GM12878 (cell line): ENCODE data around the gene NEDD8. TPM values are rescaled to one million over a fixed set of nuclear protein-coding genes. Genes with fewer than 3 reads are reported as not detected.

Experiments used
- ATAC-seq: fragments of 200-7000 bp; cut with Tn5 transposase; 3 replicates; pipeline ENCODE4 v1.9.1; 2020; ENCODE audit warnings: mild to moderate bottlenecking, moderate library complexity
- BruUV-seq: library from RNA; stranded (reverse); fragments of 400-500 nt; replicated peaks from 2 replicates; lab custom pipeline; 2021; lab: Mats Ljungman, UMichigan
- CTCF ChIA-PET: fragments of 300-600 bp; sonication (Branson Sonifier 250); formaldehyde crosslinking; extraction: SDS; loops from one replicate; lab custom pipeline; 2021; ENCODE audit warnings: inconsistent platforms; lab: Yijun Ruan, JAX
- POLR2A ChIA-PET: fragments of 350-600 bp; formaldehyde crosslinking; extraction: SDS; loops from one replicate; lab custom pipeline; 2021; ENCODE audit warnings: inconsistent platforms; lab: Charles Lee
- RAD21 ChIA-PET: fragments of 300-600 bp; sonication (Branson Sonifier 250); formaldehyde crosslinking; loops from one replicate; lab custom pipeline; 2023; ENCODE audit warnings: antibody characterized with exemption; ENCODE audit not compliant: unreplicated experiment; lab: Charles Lee
- SMC1A ChIA-PET: fragments of 300-600 bp; sonication (Branson Sonifier 250); formaldehyde crosslinking; loops from one replicate; lab custom pipeline; 2023; ENCODE audit not compliant: unreplicated experiment, uncharacterized antibody; lab: Charles Lee
- DNase-seq: peaks from one replicate; pipeline ENCODE4 v3.0.0-alpha.2; 2011; ENCODE audit warnings: low read depth, low spot score
- FAIRE-seq: peaks from 3 replicates; lab custom pipeline; 2011; peaks lifted over from hg19 to GRCh38; lab: Jason Lieb, UNC
- H2AFZ ChIP-seq: 2 replicates; pipeline ENCODE4 v1.6.0; 2011; ENCODE audit warnings: low read depth, low read length, control low read depth; ENCODE audit not compliant: control insufficient read depth
- H3K27ac ChIP-seq: 2 replicates; pipeline ENCODE4 v1.5.1; 2011; ENCODE audit warnings: control low read depth; ENCODE audit not compliant: control insufficient read depth, insufficient read depth
- H3K27me3 ChIP-seq, 2 experiments: replicated peaks in 1 of 2; 2 replicates each; pipeline versions ENCODE4 v1.6.0 to v1.6.1; 2011; ENCODE audit warnings: low read length in 1 of 2; ENCODE audit not compliant: control insufficient read depth in 2 of 2, insufficient read depth in 2 of 2
- H3K36me3 ChIP-seq, 2 experiments: 2 replicates each; pipeline ENCODE4 v1.5.1; 2011; ENCODE audit warnings: low read length in 1 of 2; ENCODE audit not compliant: control insufficient read depth in 2 of 2, insufficient read depth in 2 of 2
- H3K4me1 ChIP-seq: 2 replicates; pipeline ENCODE4 v1.6.1; 2011; ENCODE audit warnings: mild to moderate bottlenecking, low read length, moderate library complexity, mixed read lengths; ENCODE audit not compliant: control insufficient read depth, insufficient read depth
- H3K4me2 ChIP-seq: 2 replicates; pipeline ENCODE4 v1.6.0; 2011; ENCODE audit warnings: control low read depth; ENCODE audit not compliant: control insufficient read depth, insufficient read depth
- H3K4me3 ChIP-seq: fragments of 200-600 bp; sonication (generic); 2 replicates; pipeline ENCODE4 v1.5.1; 2016
- H3K79me2 ChIP-seq: 2 replicates; pipeline ENCODE4 v1.6.0; 2011; ENCODE audit warnings: low read length; ENCODE audit not compliant: control insufficient read depth, insufficient read depth
- H3K9ac ChIP-seq: 2 replicates; pipeline ENCODE4 v1.8.0; 2011; ENCODE audit warnings: low read length, control low read depth, mixed read lengths; ENCODE audit not compliant: control insufficient read depth, insufficient read depth
- H3K9me3 ChIP-seq: replicated peaks from 3 replicates; pipeline ENCODE4 v1.5.1; 2011; ENCODE audit warnings: mild to moderate bottlenecking, low read length; ENCODE audit not compliant: control insufficient read depth, insufficient read depth
- H4K20me1 ChIP-seq: 2 replicates; pipeline ENCODE4 v1.6.0; 2011; ENCODE audit not compliant: control insufficient read depth, insufficient read depth
- ATF2 ChIP-seq: IDR thresholded peaks from 2 replicates; pipeline ENCODE4 v1.6.1; 2012; ENCODE audit warnings: low read length, inconsistent platforms
- BACH1 ChIP-seq: fragments of 450-650 bp; IDR thresholded peaks from 2 replicates; pipeline ENCODE4 v1.6.1; 2017; ENCODE audit warnings: mild to moderate bottlenecking, borderline replicate concordance
- BCL11A ChIP-seq: IDR thresholded peaks from 2 replicates; pipeline ENCODE4 v1.6.1; 2011; ENCODE audit warnings: low read depth, low read length
- BHLHE40 ChIP-seq, 2 experiments: fragments of 450-650 bp in 1 of 2; IDR thresholded peaks; 2 replicates each; pipeline ENCODE4 v1.6.1; 2011 to 2017; ENCODE audit warnings: low read depth in 2 of 2, borderline replicate concordance in 1 of 2, improper control_type of control experiment in 1 of 2, low read length in 1 of 2, mild to moderate bottlenecking in 1 of 2
- GATAD2B ChIP-seq: fragments of 450-650 bp; conservative IDR thresholded peaks from 2 replicates; pipeline ENCODE4 v1.6.1; 2017; ENCODE audit warnings: low read depth, mild to moderate bottlenecking, moderate library complexity
- KLF5 ChIP-seq: fragments of 450-650 bp; IDR thresholded peaks from 2 replicates; pipeline ENCODE4 v1.6.1; 2014; ENCODE audit warnings: mild to moderate bottlenecking; ENCODE audit not compliant: partially characterized antibody
- MEF2B ChIP-seq: fragments of 450-650 bp; IDR thresholded peaks from 2 replicates; pipeline ENCODE4 v1.6.1; 2018; ENCODE audit warnings: mild to moderate bottlenecking, moderate library complexity; ENCODE audit not compliant: partially characterized antibody, poor library complexity, severe bottlenecking
- MTA2 ChIP-seq: fragments of 450-650 bp; IDR thresholded peaks from 2 replicates; pipeline ENCODE4 v1.6.1; 2016; ENCODE audit warnings: low read depth, mild to moderate bottlenecking, moderate library complexity
- MXI1 ChIP-seq: fragments of 150-350 bp; IDR thresholded peaks from 2 replicates; pipeline ENCODE4 v1.6.1; 2011; ENCODE audit warnings: low read depth, mild to moderate bottlenecking, inconsistent platforms, low read length, improper control_type of control experiment
- NBN ChIP-seq: fragments of 450-650 bp; IDR thresholded peaks from 2 replicates; pipeline ENCODE4 v1.6.1; 2016
- NFYA ChIP-seq: IDR thresholded peaks from 2 replicates; pipeline ENCODE4 v1.6.1; 2011; ENCODE audit warnings: low read depth, mild to moderate bottlenecking, low read length, improper control_type of control experiment, borderline replicate concordance
- PBX3 ChIP-seq: IDR thresholded peaks from 2 replicates; pipeline ENCODE4 v1.6.1; 2011; ENCODE audit warnings: mild to moderate bottlenecking, low read depth, low read length, moderate library complexity; ENCODE audit not compliant: insufficient replicate concordance
- POLR2A ChIP-seq: IDR thresholded peaks from 2 replicates; pipeline ENCODE4 v1.6.1; 2011; ENCODE audit warnings: low read depth, mild to moderate bottlenecking, low read length
- POLR2AphosphoS2 ChIP-seq: IDR thresholded peaks from 2 replicates; pipeline ENCODE4 v1.6.1; 2011; ENCODE audit warnings: low read depth, mild to moderate bottlenecking, low read length, improper control_type of control experiment, moderate library complexity
- POU2F2 ChIP-seq: IDR thresholded peaks from 3 replicates; pipeline ENCODE4 v1.6.1; 2011; ENCODE audit warnings: low read depth, mild to moderate bottlenecking, low read length, borderline replicate concordance
- RUNX3 ChIP-seq: IDR thresholded peaks from 2 replicates; pipeline ENCODE4 v1.6.1; 2012; ENCODE audit warnings: low read length, inconsistent platforms
- SMAD1 ChIP-seq: fragments of 450-650 bp; IDR thresholded peaks from 2 replicates; pipeline ENCODE4 v1.6.1; 2018; ENCODE audit warnings: mild to moderate bottlenecking, low read depth; ENCODE audit not compliant: partially characterized antibody
- SREBF2 ChIP-seq: IDR thresholded peaks from 2 replicates; pipeline ENCODE4 v1.6.1; 2012; ENCODE audit warnings: mild to moderate bottlenecking, low read length
- WGBS: methylation state at CpG from one replicate; pipeline ENCODE4 v1.1.6; 2016; ENCODE audit warnings: low lambda C conversion rate; ENCODE audit not compliant: insufficient replicate concordance, insufficient coverage; ENCODE audit errors: missing lambda C conversion rate; 5-methylcytosine and 5-hydroxymethylcytosine counted together
- in situ Hi-C: fragments of 300-500 bp; cut with MboI; formaldehyde crosslinking; loops from 9 replicates; pipeline ENCODE4 v1.14.3; 2018; ENCODE audit warnings: mixed read lengths
- intact Hi-C: fragments of 100-400 bp; cut with micrococcal nuclease; formaldehyde crosslinking; loops from one replicate; pipeline ENCODE4 v1.14.2; 2022; ENCODE audit not compliant: unreplicated experiment
- polyA plus RNA-seq, 11 experiments: library from polyadenylated mRNA; depleted of rRNA in 4 of 11; unstranded in 6 of 11; stranded (reverse) in 5 of 11; fragments of >200 nt; fragmentation: Nextera tagmentation in 4 of 11; fragmentation: Illumina TruSeq in 1 of 11; extraction: Ambion mirVana in 4 of 11; extraction: Trizol in 1 of 11; gene quantifications; 1 replicate in 1 of 11; 2 replicates in 10 of 11; pipeline versions ENCODE4 v1.2.1 to v1.2.3, GENCODE V29; 2011 to 2016; ENCODE audit warnings: inconsistent platforms in 2 of 11, missing spikeins in 2 of 11, low read depth in 1 of 11
- total RNA-seq, 4 experiments: library from RNA; depleted of rRNA in 3 of 4; stranded (reverse); fragments of >200 nt in 3 of 4; fragmentation: Illumina TruSeq in 1 of 4; extraction: Trizol in 1 of 4; gene quantifications; 2 replicates each; pipeline versions ENCODE4 v1.2.1 to v1.2.3, GENCODE V29; 2013 to 2021

NEDD8 gene
- total and polyA plus RNA-seq, 10 of the 15 experiments (the other 5 are each of a cell fraction or from before 2014, with no cell fraction given): 164 to 991 (median 300) TPM

GRCh38 chr14:24171422-24172260, 60.5 kb downstream of the NEDD8 start, which contains the start of gene REC8:
Gene REC8, plus strand, starts transcription at chr14:24172080. Its CDS starts 473 bp downstream, at chr14:24172553.
- Histone ChIP-seq H3K27me3 (no peaks in the 10 kb centered on the region), H3K4me1 (no peaks in the 10 kb centered on the region), H3K27ac (peak within 1 kb of the TSS; percentile 68), H3K79me2 (peaks cover 6% of the 10 kb centered on the region), H3K36me3 (peaks cover 1 to 14% of the 10 kb centered on the region in 2 experiments), H2AFZ (no peak within 1 kb of the TSS; the same call in 1 of the 2 replicates), H3K4me2 (peak within 1 kb of the TSS; percentile 72), H3K4me3 (peak within 1 kb of the TSS; percentile 62), H3K9ac (peak within 1 kb of the TSS; percentile 69), H3K9me3 (no peaks in the 10 kb centered on the region), H4K20me1 (no peaks in the 10 kb centered on the region)
- intact Hi-C loops: loop anchor here (2.0 kb wide), 1 partner anchor 57 kb away; the partner anchor contains the start of genes DCAF11 and NRL
- in situ Hi-C loops: no loop called here
- ChIA-PET RAD21 (interaction anchor here (1.0 to 1.1 kb wide), 2 partner anchors 10 kb away, joined by 4 to 5 read pairs; partner anchors contain the start of gene IRF9), POLR2A (interaction anchor here (0.7 to 2.8 kb wide), 10 partner anchors 9 to 80 kb away, joined by 3 to 11 read pairs (median 7); partner anchors contain the start of genes CHMP4A, IPO4, IRF9 and PSME2), CTCF (interaction anchor here (1.1 to 2.2 kb wide), 6 partner anchors 10 to 162 kb away, joined by 3 to 18 read pairs (median 3); partner anchors contain the start of genes DHRS1, IPO4, IRF9 and MDP1), SMC1A (interaction anchor here (0.6 to 1.6 kb wide), 4 partner anchors 10 to 76 kb away, joined by 3 to 9 read pairs (median 3); partner anchors contain the start of genes IRF9, PSME2 and RNF31)
- FAIRE-seq (peak; percentile 81), DNase-seq (peak; percentile 82), ATAC-seq (peak; percentile 90)
- WGBS: 15% methylated on average over 59 of the region's 63 CpGs
- no TSS peak for BruUV-seq
- 0 out of 2 replicates have a peak, but pooled peaks have one; percentile 32 for TF ChIP-seq BCL11A
- TF ChIP-seq MEF2B: peak; percentile 38
- TF ChIP-seq POLR2AphosphoS2: peak; percentile 24; the same call in 1 of the 2 replicates
- peak; percentile 41; the same call in 1 of the 2 replicates for TF ChIP-seq GATAD2B
- TF ChIP-seq KLF5: peak; percentile 35
- TF ChIP-seq POLR2A: peak; percentile 76
- TF ChIP-seq PBX3: peak; percentile 3
- peak; percentile 37 for TF ChIP-seq NBN
- TF ChIP-seq RUNX3: peak; percentile 76
- 0 out of 3 replicates have a peak, but pooled peaks have one; percentile 4 for TF ChIP-seq POU2F2
- no peak for TF ChIP-seq MTA2
- peak; percentile 52; the same call in 1 of the 2 replicates for TF ChIP-seq MXI1
- 0 out of 2 replicates have a peak, but pooled peaks have one; percentile 24 for TF ChIP-seq ATF2
- peak; percentile 8 to 69; a peak in 2 of 4 replicates for TF ChIP-seq BHLHE40 (IDR thresholded peaks at IDR 0.05; ENCODE audit: borderline replicate concordance in 1 of 2, low read depth in 2 of 2, low read length in 1 of 2)
- peak; percentile 68; the same call in 1 of the 2 replicates for TF ChIP-seq BACH1
- no peak; the same call in 1 of the 2 replicates for TF ChIP-seq NFYA
- no peak for TF ChIP-seq SMAD1
- no peak for TF ChIP-seq SREBF2
